H1 (cell line): ENCODE results near the gene NDNF. TPM values are rescaled to one million over a fixed set of nuclear protein-coding genes. Genes with fewer than 3 reads are reported as not detected.

ENCODE experiments used
- CTCF ChIA-PET: fragments of 300-600 bp; sonication (Branson Sonifier 250); formaldehyde crosslinking; loops from one replicate; lab custom pipeline; 2021; ENCODE audit not compliant: partially characterized antibody; lab: Charles Lee
- POLR2A ChIA-PET: fragments of 300-600 bp; sonication (Branson Sonifier 250); formaldehyde crosslinking; loops from one replicate; lab custom pipeline; 2021; ENCODE audit warnings: inconsistent platforms; ENCODE audit not compliant: partially characterized antibody; lab: Charles Lee
- DNase-seq, 2 experiments: peaks; one replicate each; pipeline versions ENCODE4 v3.0.0 to v3.0.0-alpha.2; 2010 to 2022; ENCODE audit warnings: low spot score in 2 of 2, low read depth in 1 of 2, mixed read lengths in 1 of 2
- FAIRE-seq: peaks from 2 replicates; lab custom pipeline; 2011; peaks lifted over from hg19 to GRCh38; lab: Jason Lieb, UNC
- H2AFZ ChIP-seq: 2 replicates; pipeline ENCODE4 v1.8.1; 2012; ENCODE audit warnings: low read length, inconsistent platforms
- H2AK5ac ChIP-seq: 2 replicates; pipeline ENCODE4 v1.6.1; 2013; ENCODE audit warnings: low read depth, low read length
- H2BK120ac ChIP-seq: replicated peaks from 2 replicates; pipeline ENCODE3; 2013; ENCODE audit warnings: low read depth, low read length, inconsistent platforms
- H2BK12ac ChIP-seq: 2 replicates; pipeline ENCODE4 v1.6.1; 2013; ENCODE audit warnings: low read depth, low read length
- H2BK15ac ChIP-seq: 2 replicates; pipeline ENCODE4 v1.6.1; 2013; ENCODE audit warnings: low read length
- H2BK20ac ChIP-seq: 2 replicates; pipeline ENCODE4 v1.6.1; 2013; ENCODE audit warnings: low read length
- H2BK5ac ChIP-seq: 2 replicates; pipeline ENCODE4 v1.6.1; 2013; ENCODE audit warnings: low read depth, low read length
- H3K14ac ChIP-seq: 2 replicates; pipeline ENCODE4 v1.6.1; 2013; ENCODE audit warnings: inconsistent platforms; ENCODE audit not compliant: insufficient read length
- H3K18ac ChIP-seq: 2 replicates; pipeline ENCODE4 v1.6.1; 2013; ENCODE audit warnings: low read length; ENCODE audit errors: extremely low read depth
- H3K23ac ChIP-seq: 2 replicates; pipeline ENCODE4 v1.6.1; 2013; ENCODE audit warnings: inconsistent platforms; ENCODE audit not compliant: insufficient read length
- H3K23me2 ChIP-seq: 2 replicates; pipeline ENCODE4 v1.6.1; 2013; ENCODE audit warnings: low read depth, low read length
- H3K27ac ChIP-seq: 2 replicates; pipeline ENCODE4 v1.6.1; 2011; ENCODE audit warnings: low read depth, low read length, inconsistent platforms
- H3K27me3 ChIP-seq, 4 experiments: replicated peaks in 1 of 4; 1 replicate in 1 of 4; 2 replicates in 3 of 4; pipeline versions ENCODE4 v1.6.1 to v1.8.1; 2011 to 2013; ENCODE audit warnings: low read length in 3 of 4, mild to moderate bottlenecking in 3 of 4, inconsistent platforms in 2 of 4, mixed read lengths in 2 of 4, moderate library complexity in 1 of 4; ENCODE audit not compliant: control insufficient read depth in 3 of 4, insufficient read depth in 3 of 4; ENCODE audit errors: extremely low read depth in 1 of 4
- H3K36me3 ChIP-seq, 4 experiments: 2 replicates each; pipeline versions ENCODE4 v1.6.1 to v1.8.1; 2011 to 2013; ENCODE audit warnings: mild to moderate bottlenecking in 4 of 4, low read length in 3 of 4, moderate library complexity in 2 of 4, control low read depth in 1 of 4, inconsistent platforms in 1 of 4; ENCODE audit not compliant: insufficient read depth in 4 of 4, control insufficient read depth in 2 of 4
- H3K4ac ChIP-seq: replicated peaks from 2 replicates; pipeline ENCODE3; 2013; ENCODE audit warnings: low read length, low read depth, mixed read lengths, inconsistent platforms; ENCODE audit not compliant: insufficient read length
- H3K4me1 ChIP-seq, 4 experiments: replicated peaks in 1 of 4; 1 replicate in 1 of 4; 2 replicates in 3 of 4; pipeline versions ENCODE4 v1.6.1 to v1.8.1; 2011 to 2013; ENCODE audit warnings: low read length in 3 of 4, inconsistent platforms in 2 of 4, mixed read lengths in 1 of 4; ENCODE audit not compliant: insufficient read depth in 4 of 4, control insufficient read depth in 3 of 4
- H3K4me2 ChIP-seq, 2 experiments: 2 replicates each; pipeline versions ENCODE4 v1.6.1 to v1.8.1; 2011 to 2013; ENCODE audit warnings: low read depth in 2 of 2, low read length in 2 of 2, control low read depth in 1 of 2, inconsistent platforms in 1 of 2, mild to moderate bottlenecking in 1 of 2; ENCODE audit not compliant: insufficient read depth in 1 of 2
- H3K4me3 ChIP-seq, 4 experiments: fragments of 200-600, 300-600 bp in 1 of 4; sonication (generic), shearing (Covaris generic), sonication (Bioruptor Twin) in 1 of 4; 2 replicates each; pipeline versions ENCODE4 v1.5.1 to v1.8.1; 2011 to 2016; ENCODE audit warnings: low read length in 4 of 4, low read depth in 3 of 4, control low read depth in 2 of 4, inconsistent platforms in 2 of 4, mild to moderate bottlenecking in 2 of 4, mixed read lengths in 1 of 4, moderate library complexity in 1 of 4; ENCODE audit not compliant: insufficient read depth in 2 of 4; ENCODE audit errors: extremely low read depth in 1 of 4
- H3K56ac ChIP-seq: replicated peaks from 2 replicates; pipeline ENCODE3; 2013; ENCODE audit warnings: low read depth, mild to moderate bottlenecking, mixed read lengths, low read length, inconsistent platforms; ENCODE audit not compliant: insufficient read length
- H3K79me1 ChIP-seq: 2 replicates; pipeline ENCODE4 v1.6.1; 2013; ENCODE audit warnings: low read depth, low read length, control low read depth
- H3K79me2 ChIP-seq, 2 experiments: 2 replicates each; pipeline versions ENCODE4 v1.6.1 to v1.8.1; 2012 to 2013; ENCODE audit warnings: low read length in 2 of 2, mild to moderate bottlenecking in 2 of 2, inconsistent platforms in 1 of 2; ENCODE audit not compliant: insufficient read depth in 2 of 2, control insufficient read depth in 1 of 2
- H3K9ac ChIP-seq, 4 experiments: replicated peaks in 1 of 4; 1 replicate in 1 of 4; 2 replicates in 3 of 4; pipeline versions ENCODE4 v1.6.1 to v1.8.1; 2011 to 2013; ENCODE audit warnings: low read depth in 3 of 4, low read length in 3 of 4, control low read depth in 2 of 4, mild to moderate bottlenecking in 2 of 4, moderate library complexity in 2 of 4, inconsistent platforms in 1 of 4; ENCODE audit errors: extremely low read depth in 1 of 4
- H3K9me3 ChIP-seq, 2 experiments: 2 replicates each; pipeline versions ENCODE4 v1.6.1 to v1.8.1; 2012 to 2013; ENCODE audit warnings: mild to moderate bottlenecking in 2 of 2, moderate library complexity in 2 of 2, control low read depth in 1 of 2, inconsistent platforms in 1 of 2, low read depth in 1 of 2, low read length in 1 of 2, mixed read lengths in 1 of 2; ENCODE audit not compliant: insufficient read depth in 2 of 2
- H4K20me1 ChIP-seq, 2 experiments: replicated peaks in 1 of 2; 2 replicates each; pipeline versions ENCODE3 to v1.8.1; 2011 to 2013; ENCODE audit warnings: inconsistent platforms in 2 of 2, low read length in 2 of 2, mild to moderate bottlenecking in 1 of 2; ENCODE audit not compliant: insufficient read depth in 2 of 2, control insufficient read depth in 1 of 2
- H4K5ac ChIP-seq: 2 replicates; pipeline ENCODE4 v1.6.1; 2013; ENCODE audit warnings: low read length, low read depth, mixed read lengths, inconsistent platforms; ENCODE audit not compliant: insufficient read length
- H4K8ac ChIP-seq: 2 replicates; pipeline ENCODE4 v1.8.0; 2013; ENCODE audit warnings: mild to moderate bottlenecking, moderate library complexity, low read length, inconsistent platforms; ENCODE audit not compliant: insufficient read depth; ENCODE audit errors: extremely low read depth
- H4K91ac ChIP-seq: replicated peaks from 2 replicates; pipeline ENCODE3; 2013; ENCODE audit warnings: low read length, mixed read lengths, inconsistent platforms; ENCODE audit not compliant: insufficient read length
- WGBS, 2 experiments: shearing (Covaris generic) in 1 of 2; methylation state at CpG; one replicate each; pipeline versions ENCODE4 v1.1.6 to v1.1.7; 2013 to 2015; ENCODE audit warnings: low lambda C conversion rate in 2 of 2, mixed read lengths in 2 of 2, inconsistent platforms in 1 of 2, low coverage in 1 of 2, missing lambda C conversion rate in 1 of 2; ENCODE audit not compliant: insufficient replicate concordance in 2 of 2, insufficient coverage in 1 of 2, insufficient read length in 1 of 2; ENCODE audit errors: extremely low coverage in 1 of 2, missing lambda C conversion rate in 1 of 2; 5-methylcytosine and 5-hydroxymethylcytosine counted together
- polyA plus RNA-seq, 7 experiments: library from polyadenylated mRNA; depleted of rRNA in 3 of 7; stranded (reverse) in 5 of 7; unstranded in 2 of 7; fragments of >200 nt in 5 of 7; fragments of 200-250 nt in 2 of 7; gene quantifications; 1 replicate in 5 of 7; 2 replicates in 1 of 7; 4 replicates in 1 of 7; pipeline versions ENCODE4 v1.2.1 to v1.2.3, GENCODE V29; 2011 to 2013; ENCODE audit warnings: missing spikeins in 2 of 7, mixed read lengths in 2 of 7
- total RNA-seq: library from RNA; stranded (reverse); fragmentation: NEBNext Ultra II Directional; extraction: Animal tissue kit (Norgen Biotek cat#: 25700); gene quantifications from 2 replicates; pipeline ENCODE4 v1.2.1, GENCODE V29; 2021

NDNF gene
- total and polyA plus RNA-seq, 2 of the 8 experiments (the other 6 are each of a cell fraction or from before 2014, with no cell fraction given): 0.70 to 1.6 TPM

GRCh38 chr4:121049072-121049599 is 23.2 kb downstream of the NDNF start:
- no peak overlapping the region for H2BK120ac ChIP-seq
- H3K36me3 ChIP-seq: no peaks in the 10 kb centered on the region
- H4K20me1 ChIP-seq: no peaks in the 10 kb centered on the region
- H3K9ac ChIP-seq: no peak overlapping the region
- no peak overlapping the region for H3K27ac ChIP-seq
- 80% methylated on average over 3 of the region's 3 CpGs; no CpG with 5 or more reads in 1 of the 2 experiments for WGBS, 2 experiments
- no peak overlapping the region for H2BK15ac ChIP-seq
- H2BK5ac ChIP-seq: no peak overlapping the region
- no peak overlapping the region for H3K14ac ChIP-seq
- no peak overlapping the region for H4K8ac ChIP-seq
- no peak overlapping the region for H4K5ac ChIP-seq
- DNase-seq (no peak), FAIRE-seq (no peak)
- no peak overlapping the region for H2AFZ ChIP-seq
- H2BK12ac ChIP-seq: no peak overlapping the region
- H3K79me2 ChIP-seq: no peaks in the 10 kb centered on the region
- H3K18ac ChIP-seq: no peak overlapping the region
- CTCF ChIA-PET: interaction anchor here (0.5 to 1.5 kb wide), 3 partner anchors 152 to 900 kb away, joined by 3 to 4 read pairs (median 3); no protein-coding TSS in a partner anchor
- POLR2A ChIA-PET: no interaction called here
- no peak overlapping the region for H3K4me3 ChIP-seq
- H3K4ac ChIP-seq: no peak overlapping the region
- no peak overlapping the region for H2AK5ac ChIP-seq
- no peak overlapping the region for H2BK20ac ChIP-seq
- H3K9me3 ChIP-seq: no peaks in the 10 kb centered on the region
- H3K4me1 ChIP-seq: no peaks in the 10 kb centered on the region
- no peaks in the 10 kb centered on the region for H3K27me3 ChIP-seq
- no peak overlapping the region for H3K23ac ChIP-seq
- no peak overlapping the region for H3K56ac ChIP-seq
- no peaks in the 10 kb centered on the region for H3K23me2 ChIP-seq
- no peak overlapping the region for H3K4me2 ChIP-seq
- no peaks in the 10 kb centered on the region for H3K79me1 ChIP-seq
- no peak overlapping the region for H4K91ac ChIP-seq
